Kidney tubule cell (primary cell): ENCODE results near the gene TRIP4.
"Not testable (repeated sequence)": the region's sequence is repeated elsewhere in the genome, so short reads cannot be mapped to it uniquely, and the experiment has no call there.

ENCODE experiments used
- DNase-seq: peaks from one replicate; pipeline ENCODE4 v3.0.0-alpha.2; 2018; ENCODE audit warnings: low spot score

The TRIP4 gene

DNA sequence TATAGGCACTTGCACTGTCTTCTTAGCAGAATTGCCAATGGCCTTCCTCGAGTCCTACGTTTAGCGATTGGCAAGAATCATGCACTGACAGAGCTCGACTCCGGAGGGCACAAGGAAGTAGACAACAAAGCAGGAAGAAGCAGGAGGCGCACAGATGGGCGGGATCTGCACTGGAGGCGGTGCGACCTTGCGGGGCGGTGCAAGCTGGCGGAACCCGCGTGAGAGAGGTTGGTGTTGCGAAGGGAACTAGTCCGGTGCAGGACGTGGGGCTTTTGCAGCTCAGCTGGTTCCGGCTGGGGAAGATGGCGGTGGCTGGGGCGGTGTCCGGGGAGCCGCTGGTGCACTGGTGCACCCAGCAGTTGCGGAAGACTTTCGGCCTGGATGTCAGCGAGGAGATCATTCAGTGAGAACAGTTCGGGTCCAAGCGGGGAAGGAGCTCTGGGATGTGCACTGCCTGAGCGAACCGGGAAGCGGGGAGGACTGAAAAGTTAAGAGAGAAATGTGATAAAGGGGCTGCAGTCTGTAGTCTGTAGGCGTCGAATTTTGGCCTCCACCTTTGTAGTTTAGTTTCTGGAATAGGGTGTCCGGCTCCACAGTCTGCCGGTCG is at the start of gene TRIP4:
Gene TRIP4 (plus strand): TSS at position 275 of the 607 bp plus-strand sequence. CDS start 28 bp downstream, at position 303.
- peak; percentile 98 for DNase-seq

DNA sequence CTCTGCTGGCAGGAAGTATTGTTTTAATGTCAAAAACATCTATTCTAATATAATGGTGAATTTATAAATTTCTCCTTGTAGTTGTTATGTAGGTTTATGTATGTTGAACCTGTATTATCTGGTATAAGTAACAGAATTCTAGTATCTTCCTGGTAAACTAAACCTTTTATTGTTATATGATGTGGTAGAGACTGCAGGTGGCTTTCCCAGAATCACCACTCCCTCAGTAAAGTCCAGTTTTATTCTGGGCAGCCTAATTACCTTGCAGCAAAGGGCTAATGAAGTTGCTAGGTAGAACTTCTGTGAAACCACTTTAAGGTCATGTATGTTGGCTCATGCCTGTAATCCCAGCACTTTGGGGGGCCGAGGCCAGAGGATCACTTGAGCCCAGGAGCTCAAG is 47.3 kb upstream of the TRIP4 start:
- no peak for DNase-seq

DNA sequence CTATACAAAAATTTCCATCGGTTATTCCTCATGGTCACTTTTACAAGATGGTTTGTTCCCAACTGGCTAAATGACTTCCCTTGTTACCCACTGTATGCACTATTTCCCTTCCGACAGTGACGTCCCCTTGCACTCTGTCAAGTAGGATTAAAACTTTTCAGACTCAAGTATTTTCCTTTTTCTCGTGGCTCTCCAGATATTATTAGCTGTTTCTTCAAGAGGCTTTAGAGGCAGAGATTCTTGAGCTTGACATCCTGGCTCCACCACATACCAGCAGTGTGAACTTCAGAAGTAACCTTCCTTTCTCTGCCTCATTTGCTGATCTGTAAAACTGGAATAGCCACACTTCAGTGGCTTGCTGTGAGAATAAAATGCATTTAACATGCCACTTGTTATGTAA is 45.7 kb upstream of the TRIP4 start:
- no peak for DNase-seq

DNA sequence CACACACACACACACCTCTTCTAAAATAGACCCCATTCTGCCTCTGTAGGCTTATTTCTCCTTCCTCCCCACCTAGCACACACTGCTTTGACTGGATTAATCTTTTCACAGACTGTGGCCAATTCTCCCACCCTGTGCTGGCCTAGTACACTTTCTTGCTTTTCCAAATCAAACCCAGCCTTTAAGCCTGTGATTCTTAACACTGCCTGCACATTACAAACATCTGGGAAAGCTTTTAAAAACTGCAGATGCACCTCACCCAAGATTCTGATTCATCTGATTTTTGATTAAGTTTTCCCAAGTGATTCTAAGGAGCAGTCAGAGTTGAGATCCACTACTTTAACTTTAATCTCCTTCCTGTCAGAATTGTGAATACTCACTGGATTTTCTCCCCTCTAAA is 44.4 kb upstream of the TRIP4 start:
- DNase-seq = no peak

DNA sequence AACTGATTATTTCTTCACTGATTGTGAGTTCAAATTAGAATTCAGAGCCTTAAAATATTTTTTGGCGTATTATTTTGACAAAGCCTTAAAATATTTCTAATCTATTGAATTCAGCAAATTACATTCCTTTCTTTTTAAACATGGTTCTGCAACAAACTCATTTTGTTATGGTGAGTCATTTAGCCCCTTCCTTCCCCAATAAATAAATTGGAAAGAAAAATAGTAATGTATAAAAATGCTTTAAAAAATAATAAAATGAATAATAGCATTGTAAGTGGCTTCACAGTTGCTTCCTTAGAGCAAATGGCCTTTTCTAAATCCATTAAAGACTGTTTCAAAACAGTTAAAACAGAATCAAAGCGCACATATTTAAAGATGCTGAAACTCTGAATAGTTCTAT is 43.8 kb upstream of the TRIP4 start:
- DNase-seq = no peak

DNA sequence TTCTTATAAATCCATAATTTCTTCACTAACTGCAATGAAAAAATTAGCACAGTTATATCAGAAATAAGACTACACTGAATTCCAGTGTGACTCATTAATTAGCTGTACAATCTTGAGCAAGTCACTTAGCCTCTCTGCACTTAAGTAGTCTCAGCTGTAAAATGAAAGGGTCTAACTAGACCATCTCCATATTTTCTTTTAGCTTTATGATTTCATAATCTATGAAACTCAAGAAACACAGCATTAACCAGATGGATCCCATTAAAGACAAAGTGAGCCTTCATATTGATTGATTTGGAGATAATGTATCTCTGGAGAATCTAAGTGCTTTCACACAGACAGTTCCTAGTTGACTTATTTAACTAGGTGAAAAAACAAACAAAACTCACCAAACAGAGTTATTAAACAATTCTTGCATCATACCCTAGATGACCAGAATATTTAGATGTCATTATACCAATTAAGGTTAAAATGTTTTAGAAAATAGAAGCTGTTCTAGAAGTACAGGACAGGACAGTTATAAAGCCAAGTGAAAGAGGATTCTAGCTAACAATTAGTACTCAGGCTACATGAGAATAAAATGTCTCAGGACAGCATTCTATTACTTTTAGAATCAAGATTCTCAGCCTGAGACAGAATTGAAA is 42.9 kb upstream of the TRIP4 start:
- no peak for DNase-seq

DNA sequence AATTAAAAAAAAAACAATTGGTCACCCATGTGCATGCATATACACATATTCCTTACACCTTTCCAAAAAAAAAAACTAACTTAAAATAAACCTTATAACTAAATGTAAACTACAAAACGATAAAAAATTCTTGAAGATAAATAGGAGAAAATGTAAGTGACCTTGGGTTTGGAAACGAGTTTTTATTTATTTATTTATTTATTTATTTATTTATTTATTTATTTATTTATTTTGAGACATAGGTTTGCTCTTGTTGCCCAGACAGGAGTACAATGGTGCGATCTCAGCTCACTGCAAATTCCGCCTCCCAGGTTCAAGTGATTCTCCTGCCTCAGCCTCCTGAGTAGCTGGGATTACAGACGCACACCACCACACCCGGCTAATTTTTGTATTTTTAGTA is 41.4 kb upstream of the TRIP4 start:
- DNase-seq = not testable (repeated sequence)

DNA sequence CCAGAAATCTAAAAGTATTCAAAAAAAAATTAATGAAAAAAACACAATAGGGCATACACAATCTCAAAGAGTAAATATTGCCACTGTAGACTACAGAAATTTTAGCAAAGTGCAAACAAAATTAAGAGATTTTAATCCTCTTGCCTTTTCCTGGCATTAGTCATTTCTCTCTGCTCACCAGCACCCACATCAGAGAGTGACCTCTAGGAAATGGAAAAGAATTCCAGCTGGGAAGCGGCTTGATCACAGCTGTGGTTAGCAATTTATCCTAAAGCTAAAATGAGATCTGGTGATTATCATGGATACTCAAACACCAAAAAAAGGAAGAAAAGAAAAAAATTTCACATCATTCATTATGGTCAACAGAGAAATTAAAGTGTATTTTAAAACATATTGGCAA is 39.2 kb upstream of the TRIP4 start:
- DNase-seq = peak; percentile 26

DNA sequence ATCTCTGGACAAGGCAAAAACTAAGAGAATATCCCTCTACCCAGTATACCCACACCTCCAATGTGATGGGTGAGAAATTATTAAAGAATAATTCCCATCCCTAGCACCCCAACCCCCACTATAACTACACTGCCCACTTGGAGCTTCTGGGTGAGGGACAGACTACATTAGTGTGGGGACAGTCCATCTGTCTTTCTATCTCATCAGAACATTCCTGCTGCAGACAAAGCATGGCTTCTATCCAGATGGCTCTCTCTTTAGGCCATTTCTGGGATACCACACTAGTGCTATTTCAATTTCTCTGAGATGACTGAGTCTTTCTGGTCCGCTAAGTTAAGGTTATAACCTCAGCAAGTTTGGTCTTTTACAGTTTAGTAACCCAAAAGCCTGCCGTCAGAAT is 38.3 kb upstream of the TRIP4 start:
- no peak for DNase-seq

DNA sequence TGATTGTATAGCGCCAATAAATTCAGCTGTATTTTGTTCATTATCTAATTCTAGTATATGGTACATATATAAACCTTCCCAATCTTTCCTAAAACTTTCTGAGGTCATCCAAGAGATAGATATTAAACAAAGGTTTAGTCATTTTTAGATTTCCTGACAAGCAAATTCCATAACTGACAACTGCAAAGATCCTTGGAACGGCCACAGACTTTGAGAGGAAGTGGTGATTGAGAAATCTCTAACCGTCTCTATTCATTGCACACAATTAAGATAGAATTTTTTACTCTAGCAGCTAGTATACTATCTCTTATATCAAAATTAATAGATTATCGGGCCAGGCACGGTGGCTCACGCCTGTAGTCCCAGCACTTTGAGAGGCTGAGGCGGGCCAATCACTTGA is 36.4 kb upstream of the TRIP4 start:
- peak; percentile 16 for DNase-seq

DNA sequence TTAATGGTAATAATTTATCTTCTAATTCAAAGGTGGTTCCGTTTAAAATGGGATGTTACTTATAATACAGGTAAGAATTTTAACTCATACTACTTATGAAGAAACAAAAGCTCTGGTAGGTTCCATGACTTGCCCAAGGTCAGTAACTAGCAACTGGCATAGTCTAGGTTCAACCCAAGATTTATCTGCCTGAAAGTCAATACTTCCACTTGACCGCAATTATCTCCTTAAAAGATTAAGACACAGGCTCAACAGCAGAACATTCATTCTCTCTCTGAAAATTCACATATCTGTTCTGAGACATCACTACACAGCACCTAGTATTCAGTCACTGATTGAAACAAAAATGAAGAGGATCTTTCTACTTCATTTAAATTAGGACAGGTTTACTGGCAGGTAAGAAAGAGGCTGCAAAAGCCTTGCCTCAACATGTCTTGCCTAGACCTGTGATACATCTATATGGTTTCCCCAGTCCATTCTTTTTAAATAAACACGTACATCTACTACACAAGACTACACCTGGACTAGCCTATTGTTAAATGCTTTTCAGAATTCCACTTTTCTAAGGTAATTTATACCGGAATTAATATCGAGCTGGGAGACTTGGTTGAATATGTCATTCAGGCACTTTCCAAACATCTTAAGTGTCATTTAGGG is 32.8 kb upstream of the TRIP4 start:
- DNase-seq = no peak

DNA sequence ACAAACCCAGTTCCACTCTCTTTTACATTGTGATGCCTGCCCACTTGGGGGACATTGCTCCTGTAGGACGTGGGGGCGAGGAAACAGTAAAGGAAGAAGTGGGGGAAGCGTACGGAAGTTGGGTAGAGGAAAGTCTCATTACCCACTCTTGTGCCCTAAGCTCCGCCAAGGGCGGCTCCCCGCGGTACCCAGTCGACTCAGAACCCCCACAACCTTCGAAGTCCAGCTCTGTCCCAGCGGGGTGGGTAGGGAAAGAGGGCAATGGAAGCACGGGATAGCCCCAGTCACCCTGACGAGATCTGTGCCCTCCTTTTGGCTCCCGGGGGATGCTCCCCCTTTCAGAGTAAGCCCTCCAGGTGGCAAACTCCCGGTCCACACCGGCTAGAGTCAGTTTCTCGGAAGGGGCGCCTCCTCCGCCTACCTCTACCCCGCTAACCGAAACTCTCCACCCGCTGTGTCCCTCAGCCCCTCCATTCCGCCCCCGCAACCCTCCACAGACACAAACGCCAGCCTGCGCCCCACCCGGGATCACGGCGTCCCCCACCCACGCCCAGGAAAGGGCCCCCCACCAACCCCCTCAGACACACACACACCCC is 32.2 kb upstream of the TRIP4 start:
- DNase-seq = peak; percentile 15

DNA sequence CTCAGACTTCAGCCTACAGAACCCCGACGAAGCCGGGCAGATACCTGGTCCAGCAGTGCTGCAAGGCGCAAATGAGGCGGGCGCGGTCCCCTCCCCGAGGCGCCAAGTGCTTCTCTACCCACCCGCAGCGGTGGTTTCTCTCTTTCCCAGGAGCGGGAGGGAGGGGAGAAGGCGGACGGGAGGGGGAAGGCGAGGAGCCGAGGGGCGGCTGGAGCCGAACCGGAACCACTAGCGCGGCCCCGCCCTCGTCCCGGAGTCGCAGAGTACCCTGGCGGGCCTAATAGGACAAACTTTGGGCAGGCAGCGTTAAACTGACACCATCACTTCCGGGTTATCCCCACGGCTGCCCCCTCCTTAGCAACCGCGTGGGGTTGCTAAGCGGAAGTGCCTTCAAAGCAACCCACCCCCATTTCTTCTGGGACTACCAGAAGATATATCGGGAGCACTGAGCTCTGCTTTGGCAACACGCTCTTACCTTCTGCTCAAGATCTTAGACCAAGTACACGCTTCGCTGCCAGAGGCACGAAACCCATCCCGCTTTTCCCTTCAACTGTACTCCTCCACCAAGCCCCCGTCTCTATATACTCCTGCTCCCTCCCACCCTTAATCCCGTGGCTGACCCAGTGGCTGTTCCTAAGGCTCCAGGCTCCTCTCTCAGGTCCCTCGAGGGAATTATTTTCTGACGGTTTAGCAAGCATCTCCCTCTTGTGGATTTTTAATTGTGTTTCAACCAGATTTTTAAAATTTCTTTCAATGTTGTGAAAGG is 31.5 kb upstream of the TRIP4 start, which contains the start of gene CSNK1G1:
Gene CSNK1G1 (minus strand): TSS at position 230 of the 766 bp plus-strand sequence. CDS start 55,674 bp downstream, outside the sequence.
- peak; percentile 98 for DNase-seq

DNA sequence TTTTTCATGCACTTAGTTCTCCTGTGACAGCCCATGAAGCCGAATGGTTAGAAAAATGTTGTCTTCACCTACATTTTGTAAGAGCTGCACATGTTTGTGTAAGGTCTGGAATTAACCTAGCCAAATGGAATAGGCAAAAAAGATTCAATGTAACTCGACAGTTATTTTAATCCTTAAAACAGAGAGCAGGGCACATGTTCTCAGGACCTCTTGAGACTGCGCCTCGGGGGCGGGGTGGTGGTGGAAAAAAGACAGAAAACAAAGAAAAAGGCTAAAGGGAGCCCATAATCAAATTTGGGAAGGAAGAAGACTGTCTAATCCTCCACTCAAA is 31.0 kb upstream of the TRIP4 start:
- DNase-seq = no peak

DNA sequence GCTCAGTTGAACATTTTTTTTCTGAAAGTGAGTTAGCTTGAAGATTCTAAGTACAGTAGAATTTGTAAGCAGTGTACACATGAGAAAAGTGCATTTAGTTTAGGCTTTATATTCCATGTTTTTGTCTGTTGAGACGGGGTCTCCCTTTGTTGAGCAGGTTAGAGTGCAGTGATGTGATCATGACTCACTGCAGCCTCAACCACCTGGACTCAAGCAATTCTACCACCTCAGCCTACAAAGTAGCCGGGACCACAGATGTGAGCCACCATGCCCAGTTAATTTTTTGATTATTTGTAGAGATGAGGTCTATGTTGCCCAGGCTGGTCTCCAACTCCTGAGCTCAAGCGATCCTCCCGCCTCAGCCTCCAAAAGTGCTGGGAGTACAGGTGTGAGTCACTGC is 26.4 kb upstream of the TRIP4 start:
- DNase-seq = peak; percentile 31

DNA sequence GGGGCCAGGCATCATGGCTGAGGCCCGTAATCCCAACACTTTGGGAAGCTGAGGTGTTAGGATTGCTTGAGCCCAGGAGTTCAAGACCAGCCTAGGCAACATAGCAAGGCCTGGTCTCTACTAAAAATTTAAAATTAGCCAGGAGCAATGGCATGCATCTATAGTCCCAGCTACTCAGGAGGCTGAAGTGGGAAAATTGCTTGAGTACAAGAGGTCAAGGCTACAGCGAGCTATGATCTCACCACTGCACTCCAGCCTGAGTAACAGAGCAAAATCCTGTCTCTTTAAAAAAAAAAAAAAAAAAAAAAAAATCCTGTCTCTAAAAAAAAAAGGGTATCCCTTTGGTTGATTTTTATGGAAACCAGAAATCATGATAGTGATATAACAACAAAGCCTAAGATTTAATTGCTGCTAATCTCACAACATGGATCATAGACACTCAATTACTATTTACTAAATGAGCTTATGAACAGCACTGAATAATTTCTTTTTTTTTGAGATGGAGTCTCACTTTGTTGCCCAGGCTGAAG is 18.5 kb upstream of the TRIP4 start:
- DNase-seq = no peak

DNA sequence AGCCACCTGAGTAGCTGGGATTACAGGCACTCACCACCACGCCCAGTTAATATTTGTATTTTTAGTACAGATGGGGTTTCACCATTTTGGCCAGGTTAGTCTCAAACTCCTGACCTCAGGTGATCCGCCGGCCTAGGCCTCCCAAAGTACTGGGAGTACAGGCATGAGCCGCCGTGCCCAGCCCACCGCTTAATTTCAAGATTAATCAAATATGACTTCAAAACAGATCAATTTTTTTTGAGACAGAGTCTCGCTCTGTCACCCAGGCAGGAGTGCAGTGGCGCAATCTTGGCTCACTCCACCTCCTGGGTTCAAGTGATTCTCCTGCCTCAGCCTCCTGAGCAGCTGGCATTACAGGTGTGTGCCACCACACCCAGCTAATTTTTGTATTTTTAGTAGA is 16.3 kb upstream of the TRIP4 start:
- not testable (repeated sequence) for DNase-seq

DNA sequence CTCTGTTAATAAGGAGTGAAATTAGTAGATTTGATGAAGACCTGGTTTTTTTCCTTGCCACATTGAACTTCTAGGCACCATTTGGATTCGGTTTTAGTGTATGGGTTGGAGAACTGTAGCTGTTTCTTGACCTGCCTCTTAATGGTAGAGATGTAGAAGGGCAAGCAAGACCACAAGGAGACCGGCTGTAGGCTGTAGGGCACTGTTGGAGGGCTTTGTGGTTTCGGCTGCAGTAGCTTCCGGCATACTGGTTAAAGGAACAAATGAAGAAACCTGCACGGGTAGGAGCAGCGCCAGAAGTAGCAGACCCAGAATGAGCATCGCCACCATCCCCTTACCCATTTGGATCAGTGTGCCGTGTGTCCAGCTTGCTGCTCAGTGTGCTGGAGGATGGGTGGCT is 14.3 kb upstream of the TRIP4 start:
- DNase-seq = no peak

DNA sequence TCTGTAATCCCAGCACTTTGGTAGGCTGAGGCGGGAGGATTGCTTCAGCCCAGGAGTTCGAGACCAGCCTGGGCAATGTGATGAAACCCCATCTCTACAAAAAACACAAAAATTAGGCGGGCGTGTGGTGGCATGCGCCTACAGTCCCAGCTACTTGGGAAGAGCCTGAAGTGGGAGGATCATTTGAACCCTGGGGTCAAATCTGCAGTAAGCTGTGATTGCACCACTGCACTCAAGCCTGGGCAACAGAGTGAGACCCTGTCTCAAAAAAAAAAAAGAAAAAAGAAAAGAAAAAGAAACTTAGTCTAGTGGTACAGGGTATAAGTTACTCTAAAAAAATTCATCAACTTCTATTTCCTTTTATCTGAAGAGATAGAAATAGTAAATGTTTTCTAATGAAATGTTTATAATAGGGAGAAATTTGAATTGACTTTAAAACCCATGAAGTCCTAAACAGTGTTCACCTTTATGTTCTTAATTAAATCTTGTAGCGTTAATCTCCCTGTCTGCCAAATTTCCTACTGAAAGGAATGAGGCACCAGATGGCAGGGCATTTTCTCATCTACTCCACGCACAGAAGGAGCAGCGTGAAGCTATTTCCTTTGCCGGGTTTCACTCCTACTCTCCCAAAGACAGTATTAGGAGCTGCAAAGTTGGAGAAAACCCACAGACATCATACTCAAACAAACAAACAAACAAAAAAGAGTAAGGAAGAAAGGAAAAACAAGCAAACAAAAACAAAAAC is 8.2 kb upstream of the TRIP4 start:
- DNase-seq = no peak

DNA sequence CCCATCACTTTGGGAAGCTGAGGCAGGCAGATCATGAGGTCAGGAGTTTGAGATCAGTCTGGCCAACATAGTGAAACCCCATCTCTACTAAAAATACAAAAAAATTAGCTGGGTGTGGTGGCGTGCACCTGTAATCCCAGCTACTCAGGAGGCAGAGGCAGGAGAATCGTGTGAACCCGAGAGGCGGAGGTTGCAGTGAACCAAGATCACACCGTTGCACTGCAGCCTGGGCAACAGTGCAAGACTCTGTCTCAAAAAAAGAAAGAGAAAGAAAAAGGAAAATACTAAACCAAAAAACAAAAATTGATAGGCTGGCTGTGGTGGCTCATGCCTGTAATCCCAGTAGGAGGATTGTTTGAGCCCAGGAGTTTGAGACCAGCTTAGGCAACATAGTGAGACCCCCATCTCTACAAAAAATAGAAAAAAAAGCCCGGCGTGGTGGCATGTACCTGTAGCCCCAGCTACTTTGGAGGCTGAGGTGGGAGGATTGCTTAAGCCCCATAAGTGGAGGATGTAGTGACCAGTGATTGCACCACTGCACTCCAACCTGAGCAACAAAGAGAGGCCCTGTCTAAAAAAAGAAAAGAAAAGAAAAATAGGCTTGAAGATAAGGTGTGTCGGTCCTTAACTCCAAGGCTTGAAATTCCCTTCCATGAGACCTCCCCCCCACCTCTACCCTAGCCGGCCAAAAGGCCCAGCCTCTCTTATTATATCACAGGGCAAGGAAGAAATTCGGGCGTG is 7.3 kb upstream of the TRIP4 start:
- not testable (repeated sequence) for DNase-seq
